ENCODE data around the gene ADGRV1.

ADGRV1 gene

DNA sequence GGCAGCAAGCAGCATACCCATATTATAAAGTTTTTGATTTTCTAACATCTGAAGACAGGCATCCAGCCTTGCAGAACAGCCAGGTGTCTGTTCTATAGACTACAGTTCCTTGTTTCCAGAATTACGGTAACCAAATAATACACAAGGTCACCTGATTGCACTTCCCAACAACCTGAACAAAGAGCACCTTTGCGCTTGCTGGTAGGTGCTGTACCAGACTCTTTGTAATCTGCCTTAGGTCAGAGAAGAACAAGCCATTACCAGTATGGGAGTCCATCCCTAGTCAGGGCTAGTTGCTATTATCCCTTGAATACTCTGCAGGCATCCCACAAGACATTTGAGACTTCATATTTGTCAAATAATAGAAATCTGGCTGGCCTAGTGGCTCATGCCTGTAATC lies 568.3 kb downstream of the ADGRV1 start:
- Histone ChIP-seq H3K9me3 (ENCODE audit: low read depth, low read length) (no peaks in the 10 kb centered on the region), H3K36me3 (ENCODE audit: insufficient read depth, low read length) (no peaks in the 10 kb centered on the region), H3K27ac (peak overlapping the region; percentile 79; the same call in 1 of the 2 replicates), H3K4me3 (no peak overlapping the region), H3K9ac (ENCODE audit: insufficient read length) (no peak overlapping the region)
- DNase-seq (ENCODE audit: low read depth, low spot score) = no peak
- TF ChIP-seq EZH2 (IDR thresholded peaks at IDR 0.05) (no peak), POLR2AphosphoS5 (IDR thresholded peaks at IDR 0.05; ENCODE audit: borderline replicate concordance, low read depth, low read length) (no peak), FOXP2 (optimal IDR thresholded peaks at IDR 0.05; ENCODE audit: control extremely low read depth, extremely low read length, insufficient read depth) (no peak)

GRCh38 chr5:91127456-91128081 lies 569.0 kb downstream of the ADGRV1 start:
- H3K9ac ChIP-seq (ENCODE audit: insufficient read length) = no peak overlapping the region
- H3K9me3 ChIP-seq (ENCODE audit: low read depth, low read length) = no peaks in the 10 kb centered on the region
- TF ChIP-seq POLR2AphosphoS5 (IDR thresholded peaks at IDR 0.05; ENCODE audit: borderline replicate concordance, low read depth, low read length) (no peak), EZH2 (IDR thresholded peaks at IDR 0.05) (no peak), FOXP2 (optimal IDR thresholded peaks at IDR 0.05; ENCODE audit: control extremely low read depth, extremely low read length, insufficient read depth) (no peak)
- H3K27ac ChIP-seq = no peak overlapping the region
- no peaks in the 10 kb centered on the region for H3K36me3 ChIP-seq (ENCODE audit: insufficient read depth, low read length)
- DNase-seq (ENCODE audit: low read depth, low spot score) = no peak
- H3K4me3 ChIP-seq = no peak overlapping the region

DNA sequence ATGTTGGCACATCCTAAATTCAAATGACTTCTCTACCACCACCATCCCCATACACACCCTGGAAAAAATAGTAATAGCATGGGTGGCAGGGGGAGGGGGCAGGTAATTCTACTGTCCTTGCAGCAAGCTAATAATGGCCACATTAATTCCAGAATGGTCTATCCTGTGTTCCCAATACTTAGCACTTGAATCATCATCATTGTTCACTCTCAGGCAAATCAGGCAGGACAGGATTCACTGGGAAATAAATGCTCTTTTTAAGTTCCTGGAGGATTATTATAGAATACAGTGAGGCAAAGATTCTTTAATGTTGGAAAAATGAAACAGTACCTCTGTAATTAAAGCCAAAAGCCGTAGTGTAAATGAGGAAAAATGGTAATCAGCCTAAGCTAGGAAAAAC lies 570.0 kb downstream of the ADGRV1 start:
- TF ChIP-seq EZH2 (IDR thresholded peaks at IDR 0.05) (no peak), FOXP2 (optimal IDR thresholded peaks at IDR 0.05; ENCODE audit: control extremely low read depth, extremely low read length, insufficient read depth) (no peak), POLR2AphosphoS5 (IDR thresholded peaks at IDR 0.05; ENCODE audit: borderline replicate concordance, low read depth, low read length) (no peak)
- Histone ChIP-seq H3K9ac (ENCODE audit: insufficient read length) (no peak overlapping the region), H3K4me3 (no peak overlapping the region), H3K27ac (peak overlapping the region; percentile 7; the same call in 1 of the 2 replicates), H3K9me3 (ENCODE audit: low read depth, low read length) (no peaks in the 10 kb centered on the region), H3K36me3 (ENCODE audit: insufficient read depth, low read length) (no peaks in the 10 kb centered on the region)
- DNase-seq (ENCODE audit: low read depth, low spot score) = no peak

DNA sequence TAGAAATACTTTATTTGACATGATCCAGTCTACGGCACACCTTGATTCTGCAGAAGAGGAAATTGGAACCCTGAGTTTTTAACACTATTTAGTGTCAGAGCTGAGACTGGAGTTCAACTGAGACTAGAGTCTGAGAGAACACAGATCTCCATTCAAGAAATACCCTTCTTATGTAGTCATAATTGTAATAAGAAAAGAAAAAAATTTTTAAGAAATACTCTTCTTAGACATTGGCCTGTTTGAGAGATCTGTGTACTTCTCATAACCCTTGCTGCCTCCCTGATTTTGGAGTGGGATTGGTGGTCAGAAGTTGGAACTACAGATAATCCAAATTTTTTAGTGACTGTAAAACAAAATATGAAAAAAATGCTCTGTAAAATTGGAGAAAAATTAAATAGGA lies 571.2 kb downstream of the ADGRV1 start:
- H3K27ac ChIP-seq = no peak overlapping the region

DNA sequence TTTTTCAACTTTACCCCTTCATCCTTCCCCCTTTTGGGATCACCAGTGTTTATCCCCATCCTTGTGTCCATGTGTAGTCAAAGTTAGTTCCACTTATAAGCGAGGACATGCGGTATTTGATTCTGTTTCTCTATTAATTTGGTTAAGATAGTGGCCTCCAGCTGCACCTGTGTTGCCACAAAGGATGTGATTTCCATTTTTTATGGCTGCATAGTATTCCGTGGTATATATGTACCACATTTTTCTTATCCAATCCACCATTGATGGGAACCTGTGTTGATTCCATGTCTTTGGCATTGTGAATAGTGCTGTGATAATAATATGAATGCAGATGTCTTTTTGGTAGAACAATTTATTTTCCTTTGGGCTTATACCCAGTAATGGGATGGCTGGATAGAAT lies 572.2 kb downstream of the ADGRV1 start:
- TF ChIP-seq FOXP2 (optimal IDR thresholded peaks at IDR 0.05; ENCODE audit: control extremely low read depth, extremely low read length, insufficient read depth) (no peak), EZH2 (IDR thresholded peaks at IDR 0.05) (no peak), POLR2AphosphoS5 (IDR thresholded peaks at IDR 0.05; ENCODE audit: borderline replicate concordance, low read depth, low read length) (no peak)

More for the DNA sequence above, 571.2 kb downstream of the ADGRV1 start:
- no peak overlapping the region for H3K9ac ChIP-seq (ENCODE audit: insufficient read length)
- no peaks in the 10 kb centered on the region for H3K36me3 ChIP-seq (ENCODE audit: insufficient read depth, low read length)
- H3K9me3 ChIP-seq (ENCODE audit: low read depth, low read length) = no peaks in the 10 kb centered on the region
- no peak overlapping the region for H3K4me3 ChIP-seq
- TF ChIP-seq FOXP2 (optimal IDR thresholded peaks at IDR 0.05; ENCODE audit: control extremely low read depth, extremely low read length, insufficient read depth) (no peak), POLR2AphosphoS5 (IDR thresholded peaks at IDR 0.05; ENCODE audit: borderline replicate concordance, low read depth, low read length) (no peak), EZH2 (IDR thresholded peaks at IDR 0.05) (no peak)
- DNase-seq (ENCODE audit: low read depth, low spot score) = no peak

DNA sequence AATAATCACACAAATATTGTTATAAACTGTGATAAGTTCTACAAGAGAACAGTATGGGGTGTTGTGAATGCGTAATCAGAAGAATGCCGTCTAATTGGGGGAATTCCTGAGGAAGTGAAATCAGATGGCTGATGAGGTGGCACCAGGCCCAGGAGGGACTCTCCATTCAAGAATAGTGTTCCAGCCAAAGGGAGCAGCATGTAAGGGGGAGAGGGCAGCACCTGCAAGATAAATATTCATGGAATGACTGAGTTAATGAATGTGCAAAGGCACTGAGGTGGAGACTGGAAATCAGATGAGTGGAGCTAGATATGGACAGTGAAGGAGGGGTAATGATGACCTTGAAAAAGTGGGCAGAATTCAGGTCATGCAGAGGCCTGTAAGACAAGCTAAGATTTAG lies 574.0 kb downstream of the ADGRV1 start:
- Histone ChIP-seq H3K27ac (no peak overlapping the region), H3K9me3 (ENCODE audit: low read depth, low read length) (no peaks in the 10 kb centered on the region), H3K4me3 (no peak overlapping the region), H3K36me3 (ENCODE audit: insufficient read depth, low read length) (no peaks in the 10 kb centered on the region), H3K9ac (ENCODE audit: insufficient read length) (no peak overlapping the region)
- DNase-seq (ENCODE audit: low read depth, low spot score) = no peak
- TF ChIP-seq EZH2 (IDR thresholded peaks at IDR 0.05) (no peak), POLR2AphosphoS5 (IDR thresholded peaks at IDR 0.05; ENCODE audit: borderline replicate concordance, low read depth, low read length) (no peak)

More for the DNA sequence above, 572.2 kb downstream of the ADGRV1 start:
- Histone ChIP-seq H3K36me3 (ENCODE audit: insufficient read depth, low read length) (no peaks in the 10 kb centered on the region), H3K9ac (ENCODE audit: insufficient read length) (no peak overlapping the region), H3K9me3 (ENCODE audit: low read depth, low read length) (no peaks in the 10 kb centered on the region), H3K27ac (no peak overlapping the region), H3K4me3 (no peak overlapping the region)
- DNase-seq (ENCODE audit: low read depth, low spot score) = no peak

GRCh38 chr5:91133183-91133582 lies 574.6 kb downstream of the ADGRV1 start:
- DNase-seq (ENCODE audit: low read depth, low spot score) = no peak
- no peak overlapping the region for H3K27ac ChIP-seq
- no peak overlapping the region for H3K4me3 ChIP-seq
- H3K9me3 ChIP-seq (ENCODE audit: low read depth, low read length) = no peaks in the 10 kb centered on the region
- no peak for TF ChIP-seq EZH2 (IDR thresholded peaks at IDR 0.05)
- TF ChIP-seq FOXP2 (optimal IDR thresholded peaks at IDR 0.05; ENCODE audit: control extremely low read depth, extremely low read length, insufficient read depth) = no peak
- no peak for TF ChIP-seq POLR2AphosphoS5 (IDR thresholded peaks at IDR 0.05; ENCODE audit: borderline replicate concordance, low read depth, low read length)
- H3K36me3 ChIP-seq (ENCODE audit: insufficient read depth, low read length) = no peaks in the 10 kb centered on the region
- H3K9ac ChIP-seq (ENCODE audit: insufficient read length) = no peak overlapping the region

DNA sequence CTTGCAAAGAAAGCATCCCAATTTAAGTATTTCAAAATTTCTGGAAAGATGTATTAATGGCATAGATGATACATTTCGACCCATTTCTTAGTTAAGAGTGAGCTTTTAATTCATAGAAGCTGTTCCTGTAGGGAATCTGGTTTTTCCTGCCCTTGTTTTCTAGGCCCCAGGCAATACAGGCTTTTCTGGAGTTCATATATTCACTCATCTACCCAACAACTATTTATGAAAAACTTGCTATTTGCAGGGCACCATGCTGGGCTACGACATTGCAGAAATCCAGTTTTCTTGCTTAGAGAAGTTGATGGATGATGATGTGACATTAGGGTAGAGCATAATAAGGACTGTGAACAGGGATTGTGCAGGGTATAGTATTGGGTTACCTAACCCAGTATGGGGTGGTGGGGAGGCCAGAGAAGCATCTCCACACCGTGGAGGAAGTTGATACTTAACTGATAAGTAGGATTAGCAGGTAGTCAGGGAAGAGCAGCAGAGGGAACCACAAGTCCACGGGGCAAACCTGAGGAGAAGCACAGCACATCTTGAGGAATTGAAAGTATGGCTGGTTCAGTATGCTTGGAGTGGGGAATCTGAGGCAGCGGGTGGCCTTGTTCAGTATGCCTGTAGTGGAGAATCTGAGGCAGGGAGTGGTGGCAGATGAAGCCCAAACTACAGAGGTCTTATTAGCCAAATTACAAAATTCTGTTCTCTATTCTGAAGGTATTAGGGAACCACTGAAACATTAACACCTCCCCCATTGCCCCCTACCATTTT lies 577.1 kb downstream of the ADGRV1 start:
- TF ChIP-seq FOXP2 (optimal IDR thresholded peaks at IDR 0.05; ENCODE audit: control extremely low read depth, extremely low read length, insufficient read depth) (no peak), EZH2 (IDR thresholded peaks at IDR 0.05) (no peak), POLR2AphosphoS5 (IDR thresholded peaks at IDR 0.05; ENCODE audit: borderline replicate concordance, low read depth, low read length) (no peak)
- H3K27ac ChIP-seq = no peak overlapping the region
- H3K9me3 ChIP-seq (ENCODE audit: low read depth, low read length) = no peaks in the 10 kb centered on the region
- no peak for DNase-seq (ENCODE audit: low read depth, low spot score)
- H3K4me3 ChIP-seq = no peak overlapping the region
- no peak overlapping the region for H3K9ac ChIP-seq (ENCODE audit: insufficient read length)
- H3K36me3 ChIP-seq (ENCODE audit: insufficient read depth, low read length) = no peaks in the 10 kb centered on the region

All from SK-N-MC (cell line).